ENCODE results near the gene FADS6.

FADS6 gene

GRCh38 chr17:74924250-74924948, 31.0 kb upstream of the FADS6 start, which contains the start of gene OTOP2:
Gene OTOP2 (plus strand): TSS chr17:74924273. CDS start chr17:74924633, 360 bp downstream.
- in situ Hi-C loops (cut with MboI; ENCODE audit: low sequenced_read_pairs, unreplicated experiment), result loop anchor here (5.0 kb wide), 1 partner anchor 33 kb away; no protein-coding TSS in a partner anchor

GRCh38 chr17:74923538-74924249, 30.3 kb upstream of the FADS6 start:
- DNase-seq (ENCODE audit: low spot score), result peak; percentile 93
- TF ChIP-seq CTCF (IDR thresholded peaks at IDR 0.05; ENCODE audit: borderline replicate concordance, control extremely low read depth, extremely low read depth, insufficient read depth, missing control alignments), result peak; percentile 93
- in situ Hi-C loops (cut with MboI; ENCODE audit: low sequenced_read_pairs, unreplicated experiment), result loop anchor here (5.0 kb wide), 1 partner anchor 34 kb away; no protein-coding TSS in a partner anchor

More at GRCh38 chr17:74924250-74924948, 31.0 kb upstream of the FADS6 start, which contains the start of gene OTOP2:
- TF ChIP-seq CTCF (IDR thresholded peaks at IDR 0.05; ENCODE audit: borderline replicate concordance, control extremely low read depth, extremely low read depth, insufficient read depth, missing control alignments), result no peak
- DNase-seq (ENCODE audit: low spot score), result peak; percentile 58

GRCh38 chr17:74922694-74923537, 29.5 kb upstream of the FADS6 start, which contains the start of gene USH1G:
Gene USH1G (minus strand): TSS chr17:74923255. CDS start chr17:74923073, 182 bp downstream.
- in situ Hi-C loops (cut with MboI; ENCODE audit: low sequenced_read_pairs, unreplicated experiment), result loop anchor here (5.0 kb wide), 1 partner anchor 34 kb away; no protein-coding TSS in a partner anchor
- DNase-seq (ENCODE audit: low spot score), result peak; percentile 77
- peak; percentile 3 for TF ChIP-seq CTCF (IDR thresholded peaks at IDR 0.05; ENCODE audit: borderline replicate concordance, control extremely low read depth, extremely low read depth, insufficient read depth, missing control alignments)

GRCh38 chr17:74922172-74922571, 28.7 kb upstream of the FADS6 start:
- in situ Hi-C loops (cut with MboI; ENCODE audit: low sequenced_read_pairs, unreplicated experiment), result loop anchor here (5.0 kb wide), 1 partner anchor 35 kb away; no protein-coding TSS in a partner anchor
- no peak for DNase-seq (ENCODE audit: low spot score)
- no peak for TF ChIP-seq CTCF (IDR thresholded peaks at IDR 0.05; ENCODE audit: borderline replicate concordance, control extremely low read depth, extremely low read depth, insufficient read depth, missing control alignments)

GRCh38 chr17:74921769-74922168, 28.3 kb upstream of the FADS6 start:
- no peak for TF ChIP-seq CTCF (IDR thresholded peaks at IDR 0.05; ENCODE audit: borderline replicate concordance, control extremely low read depth, extremely low read depth, insufficient read depth, missing control alignments)

More at GRCh38 chr17:74921769-74922168, 28.3 kb upstream of the FADS6 start:
- in situ Hi-C loops (cut with MboI; ENCODE audit: low sequenced_read_pairs, unreplicated experiment), result loop anchor here (5.0 kb wide), 1 partner anchor 36 kb away; no protein-coding TSS in a partner anchor
- DNase-seq (ENCODE audit: low spot score), result no peak
